IMR-90 (cell line): ENCODE results near the gene ACSM3. TPM values are rescaled to one million over a fixed set of nuclear protein-coding genes. Genes with fewer than 3 reads are reported as not detected.

Experiments used
- ATAC-seq: fragments of 200-7000 bp; cut with Tn5 transposase; 2 replicates; pipeline ENCODE4 v1.9.1; 2020; ENCODE audit warnings: low read depth, mild to moderate bottlenecking, moderate library complexity
- BruUV-seq: library from RNA; stranded (reverse); fragments of 400-500 nt; replicated peaks from 2 replicates; lab custom pipeline; 2021; lab: Mats Ljungman, UMichigan
- CTCF ChIA-PET: fragments of 300-600 bp; formaldehyde crosslinking; extraction: SDS; loops from one replicate; lab custom pipeline; 2021; ENCODE audit warnings: antibody characterized with exemption; lab: Yijun Ruan, JAX
- POLR2A ChIA-PET: fragments of 300-600 bp; sonication (Branson Sonifier 250); formaldehyde crosslinking; loops from one replicate; lab custom pipeline; 2022; ENCODE audit warnings: antibody characterized with exemption; ENCODE audit not compliant: unreplicated experiment; lab: Charles Lee
- DNase-seq: peaks from one replicate; pipeline ENCODE4 v3.0.0; 2013
- H2AFZ ChIP-seq: replicated peaks from 2 replicates; pipeline ENCODE3; 2013; ENCODE audit warnings: low read length, mild to moderate bottlenecking; ENCODE audit not compliant: poor library complexity
- H2AK5ac ChIP-seq: 2 replicates; pipeline ENCODE4 v1.6.1; 2013; ENCODE audit warnings: low read depth, low read length, inconsistent platforms
- H2AK9ac ChIP-seq: replicated peaks from 2 replicates; pipeline ENCODE3; 2013; ENCODE audit warnings: mild to moderate bottlenecking, low read depth, low read length, moderate library complexity; ENCODE audit not compliant: poor library complexity
- H2BK120ac ChIP-seq: 2 replicates; pipeline ENCODE4 v1.6.1; 2013; ENCODE audit warnings: low read depth, low read length, inconsistent platforms
- H2BK15ac ChIP-seq: 3 replicates; pipeline ENCODE4 v1.6.1; 2013; ENCODE audit warnings: low read depth, low read length, inconsistent platforms
- H2BK20ac ChIP-seq: 2 replicates; pipeline ENCODE4 v1.6.1; 2013; ENCODE audit warnings: low read depth, mild to moderate bottlenecking, inconsistent platforms, low read length, moderate library complexity
- H2BK5ac ChIP-seq: 2 replicates; pipeline ENCODE4 v1.6.1; 2013; ENCODE audit warnings: mild to moderate bottlenecking, low read depth, low read length, inconsistent platforms; ENCODE audit not compliant: poor library complexity, severe bottlenecking
- H3K14ac ChIP-seq: replicated peaks from 2 replicates; pipeline ENCODE4 v1.6.1; 2013; ENCODE audit warnings: low read depth, low read length, inconsistent platforms
- H3K18ac ChIP-seq: 2 replicates; pipeline ENCODE4 v1.6.1; 2013; ENCODE audit warnings: low read depth, low read length, control low read depth
- H3K23ac ChIP-seq: 2 replicates; pipeline ENCODE4 v1.6.1; 2013; ENCODE audit warnings: low read depth, low read length, inconsistent platforms
- H3K27ac ChIP-seq: 2 replicates; pipeline ENCODE4 v1.5.1; 2013; ENCODE audit warnings: mild to moderate bottlenecking, control low read depth, low read length; ENCODE audit not compliant: insufficient read depth
- H3K27me3 ChIP-seq: 2 replicates; pipeline ENCODE4 v1.6.1; 2013; ENCODE audit warnings: low read length; ENCODE audit not compliant: control insufficient read depth, insufficient read depth
- H3K36me3 ChIP-seq: 2 replicates; pipeline ENCODE4 v1.6.1; 2013; ENCODE audit warnings: low read length, mixed read lengths; ENCODE audit not compliant: control insufficient read depth, insufficient read depth
- H3K4ac ChIP-seq: 2 replicates; pipeline ENCODE4 v1.6.1; 2013; ENCODE audit warnings: low read depth, low read length, inconsistent platforms
- H3K4me1 ChIP-seq: 2 replicates; pipeline ENCODE4 v1.6.1; 2013; ENCODE audit warnings: low read length, mixed read lengths; ENCODE audit not compliant: control insufficient read depth, insufficient read depth
- H3K4me2 ChIP-seq: 2 replicates; pipeline ENCODE4 v1.6.1; 2013; ENCODE audit warnings: low read depth, mild to moderate bottlenecking, control low read depth, low read length, moderate library complexity
- H3K4me3 ChIP-seq: 2 replicates; pipeline ENCODE4 v1.5.1; 2013; ENCODE audit warnings: low read depth, mild to moderate bottlenecking, control low read depth, low read length, moderate library complexity; ENCODE audit not compliant: insufficient read depth
- H3K56ac ChIP-seq: 2 replicates; pipeline ENCODE4 v1.6.1; 2013; ENCODE audit warnings: low read length, inconsistent platforms; ENCODE audit not compliant: insufficient read depth; ENCODE audit errors: extremely low read depth
- H3K79me1 ChIP-seq, 2 experiments: 2 replicates each; pipeline ENCODE4 v1.6.1; 2013; ENCODE audit warnings: low read length in 2 of 2, inconsistent platforms in 1 of 2, low read depth in 1 of 2
- H3K9ac ChIP-seq: 2 replicates; pipeline ENCODE4 v1.6.1; 2013; ENCODE audit warnings: low read depth, low read length, control low read depth
- H3K9me1 ChIP-seq: 2 replicates; pipeline ENCODE4 v1.6.1; 2013; ENCODE audit warnings: low read length, inconsistent platforms; ENCODE audit not compliant: insufficient read depth
- H3K9me3 ChIP-seq: 2 replicates; pipeline ENCODE4 v1.6.1; 2013; ENCODE audit warnings: low read length; ENCODE audit not compliant: control insufficient read depth, insufficient read depth
- H4K20me1 ChIP-seq: 2 replicates; pipeline ENCODE4 v1.6.1; 2013; ENCODE audit warnings: low read length, inconsistent platforms; ENCODE audit not compliant: insufficient read depth
- H4K5ac ChIP-seq: 2 replicates; pipeline ENCODE4 v1.6.1; 2013; ENCODE audit warnings: mild to moderate bottlenecking, low read depth, low read length, control low read depth
- H4K8ac ChIP-seq, 2 experiments: 2 replicates each; pipeline ENCODE4 v1.6.1; 2013; ENCODE audit warnings: low read depth in 2 of 2, low read length in 2 of 2, control low read depth in 1 of 2, inconsistent platforms in 1 of 2
- H4K91ac ChIP-seq: 2 replicates; pipeline ENCODE4 v1.6.1; 2013; ENCODE audit warnings: low read depth, low read length, inconsistent platforms; ENCODE audit not compliant: insufficient read depth
- BHLHE40 ChIP-seq: fragments of 150-350 bp; IDR thresholded peaks from 2 replicates; pipeline ENCODE4 v1.6.1; 2016; ENCODE audit warnings: mild to moderate bottlenecking, low read depth, low read length
- CEBPB ChIP-seq: IDR thresholded peaks from 2 replicates; pipeline ENCODE4 v1.6.1; 2012; ENCODE audit warnings: low read depth, low read length, improper control_type of control experiment
- CHD1 ChIP-seq: IDR thresholded peaks from 2 replicates; pipeline ENCODE4 v1.6.1; 2012; ENCODE audit warnings: low read depth, low read length, improper control_type of control experiment
- CTCF ChIP-seq: conservative IDR thresholded peaks from 2 replicates; pipeline ENCODE4 v1.5.1; 2012; ENCODE audit warnings: mild to moderate bottlenecking, low read depth, low read length, improper control_type of control experiment
- ELK1 ChIP-seq: fragments of 150-350 bp; IDR thresholded peaks from 2 replicates; pipeline ENCODE4 v1.6.1; 2016; ENCODE audit warnings: low read depth, mild to moderate bottlenecking, low read length, moderate library complexity, borderline replicate concordance
- FOS ChIP-seq: fragments of 150-350 bp; IDR thresholded peaks from 2 replicates; pipeline ENCODE4 v1.6.1; 2016; ENCODE audit warnings: low read depth, low read length
- MAFK ChIP-seq: IDR thresholded peaks from 2 replicates; pipeline ENCODE4 v1.6.1; 2012; ENCODE audit warnings: low read depth, low read length, improper control_type of control experiment
- MAZ ChIP-seq: IDR thresholded peaks from 2 replicates; pipeline ENCODE4 v1.6.1; 2012; ENCODE audit warnings: low read depth, mild to moderate bottlenecking, low read length, improper control_type of control experiment, moderate library complexity, borderline replicate concordance
- MXI1 ChIP-seq: IDR thresholded peaks from 2 replicates; pipeline ENCODE4 v1.6.1; 2012; ENCODE audit warnings: low read depth, mild to moderate bottlenecking, low read length, moderate library complexity, borderline replicate concordance
- NFE2L2 ChIP-seq: fragments of 150-350 bp; IDR thresholded peaks from 2 replicates; pipeline ENCODE4 v1.6.1; 2016; ENCODE audit warnings: low read depth, mild to moderate bottlenecking, low read length
- POLR2A ChIP-seq: IDR thresholded peaks from 2 replicates; pipeline ENCODE4 v1.6.1; 2012; ENCODE audit warnings: mild to moderate bottlenecking, low read depth, low read length
- RAD21 ChIP-seq: IDR thresholded peaks from 2 replicates; pipeline ENCODE4 v1.6.1; 2012; ENCODE audit warnings: low read length, improper control_type of control experiment
- RCOR1 ChIP-seq: IDR thresholded peaks from 2 replicates; pipeline ENCODE4 v1.6.1; 2012; ENCODE audit warnings: mild to moderate bottlenecking, low read length, improper control_type of control experiment; ENCODE audit not compliant: insufficient replicate concordance
- RFX5 ChIP-seq: IDR thresholded peaks from 2 replicates; pipeline ENCODE4 v1.8.0; 2012; ENCODE audit warnings: low read depth, mild to moderate bottlenecking, low read length, moderate library complexity
- SMC3 ChIP-seq: fragments of 150-350 bp; IDR thresholded peaks from 2 replicates; pipeline ENCODE4 v1.6.1; 2016; ENCODE audit warnings: low read depth, mild to moderate bottlenecking, antibody characterized with exemption, low read length, moderate library complexity
- USF2 ChIP-seq: fragments of 150-350 bp; IDR thresholded peaks from 2 replicates; pipeline ENCODE4 v1.6.1; 2017; ENCODE audit warnings: mild to moderate bottlenecking, antibody characterized with exemption, low read length, low read depth
- WGBS, 2 experiments: methylation state at CpG; one replicate each; pipeline versions ENCODE4 v1.1.5 to v1.1.7; 2013; ENCODE audit warnings: missing lambda C conversion rate in 2 of 2; ENCODE audit not compliant: insufficient read length in 1 of 2; ENCODE audit errors: extremely low coverage in 2 of 2; 5-methylcytosine and 5-hydroxymethylcytosine counted together
- dilution Hi-C: fragments of 300-500 bp; cut with HindIII; formaldehyde crosslinking; loops from one replicate; pipeline ENCODE4 v1.14.3; 2018; ENCODE audit warnings: low sequenced_read_pairs; ENCODE audit not compliant: unreplicated experiment
- in situ Hi-C: fragments of 300-500 bp; cut with MboI; formaldehyde crosslinking; loops from 3 replicates; pipeline ENCODE4 v1.14.3; 2019; ENCODE audit warnings: low sequenced_read_pairs, inconsistent platforms, mixed read lengths
- intact Hi-C: fragments of 100-400 bp; cut with micrococcal nuclease; formaldehyde crosslinking; loops from 2 replicates; pipeline ENCODE4 v1.10.0; 2022
- polyA plus RNA-seq, 3 experiments: library from polyadenylated mRNA; depleted of rRNA; stranded (reverse); fragments of >200 nt; gene quantifications; 2 replicates each; pipeline ENCODE4 v1.2.3, GENCODE V29; 2012; ENCODE audit warnings: low replicate concordance in 1 of 3
- total RNA-seq: library from RNA; depleted of rRNA; stranded (reverse); fragments of >200 nt; gene quantifications from 2 replicates; pipeline ENCODE4 v1.2.3, GENCODE V29; 2012

ACSM3 gene
- total and polyA plus RNA-seq, 2 of the 4 experiments (the other 2 are of a cell fraction), result 0.50 to 0.54 TPM

- 50% methylated on average over 2 of the region's 2 CpGs; no CpG with 5 or more reads in 1 of the 2 experiments for WGBS, 2 experiments
- in situ Hi-C loops (no loop called here), dilution Hi-C loops (no loop called here), intact Hi-C loops (no loop called here)
- Histone ChIP-seq H3K27me3 (no peaks in the 10 kb centered on the region), H3K56ac (no peak overlapping the region), H3K4me1 (no peaks in the 10 kb centered on the region), H4K5ac (no peak overlapping the region), H3K27ac (no peak overlapping the region), H2BK5ac (no peak overlapping the region), H3K79me1 (peaks cover 7 to 16% of the 10 kb centered on the region in 2 experiments), H2BK20ac (no peak overlapping the region), H4K91ac (no peak overlapping the region), H3K4ac (no peak overlapping the region), H3K36me3 (no peaks in the 10 kb centered on the region), H3K4me2 (no peak overlapping the region), H2AK9ac (no peak overlapping the region), H3K9me1 (peaks cover 2% of the 10 kb centered on the region; the same call in 1 of the 2 replicates), H3K4me3 (no peak overlapping the region), H2AFZ (no peak overlapping the region), H3K9me3 (no peaks in the 10 kb centered on the region), H2BK15ac (no peak overlapping the region), H2BK120ac (no peak overlapping the region), H3K23ac (no peak overlapping the region), H2AK5ac (no peak overlapping the region), H4K20me1 (0 out of 2 replicates have a peak, but pooled peaks cover 5% of the 10 kb centered on the region), H4K8ac (no peak overlapping the region), H3K9ac (no peak overlapping the region), H3K14ac (no peak overlapping the region), H3K18ac (no peak overlapping the region)
- CTCF ChIA-PET, result no interaction called here
- TF ChIP-seq SMC3 (no peak), RCOR1 (no peak), MAFK (no peak), MXI1 (no peak), USF2 (no peak), ELK1 (no peak), BHLHE40 (no peak), MAZ (no peak), RFX5 (no peak), NFE2L2 (no peak), CHD1 (no peak), POLR2A (no peak), CEBPB (no peak), FOS (no peak), CTCF (no peak), RAD21 (no peak)
- BruUV-seq, result no TSS peak
- ATAC-seq (no peak), DNase-seq (peak; percentile 15)
- POLR2A ChIA-PET, result no interaction called here
Measured at GRCh38 chr16:20803192-20803560, 39.4 kb downstream of the ACSM3 start.
